ENCODE results near the gene SNAP47. TPM values are rescaled to one million over a fixed set of nuclear protein-coding genes. Genes with fewer than 3 reads are reported as not detected.

The SNAP47 gene
- total RNA-seq, 1 donor from 2014 or later, result 59.0 TPM

DNA sequence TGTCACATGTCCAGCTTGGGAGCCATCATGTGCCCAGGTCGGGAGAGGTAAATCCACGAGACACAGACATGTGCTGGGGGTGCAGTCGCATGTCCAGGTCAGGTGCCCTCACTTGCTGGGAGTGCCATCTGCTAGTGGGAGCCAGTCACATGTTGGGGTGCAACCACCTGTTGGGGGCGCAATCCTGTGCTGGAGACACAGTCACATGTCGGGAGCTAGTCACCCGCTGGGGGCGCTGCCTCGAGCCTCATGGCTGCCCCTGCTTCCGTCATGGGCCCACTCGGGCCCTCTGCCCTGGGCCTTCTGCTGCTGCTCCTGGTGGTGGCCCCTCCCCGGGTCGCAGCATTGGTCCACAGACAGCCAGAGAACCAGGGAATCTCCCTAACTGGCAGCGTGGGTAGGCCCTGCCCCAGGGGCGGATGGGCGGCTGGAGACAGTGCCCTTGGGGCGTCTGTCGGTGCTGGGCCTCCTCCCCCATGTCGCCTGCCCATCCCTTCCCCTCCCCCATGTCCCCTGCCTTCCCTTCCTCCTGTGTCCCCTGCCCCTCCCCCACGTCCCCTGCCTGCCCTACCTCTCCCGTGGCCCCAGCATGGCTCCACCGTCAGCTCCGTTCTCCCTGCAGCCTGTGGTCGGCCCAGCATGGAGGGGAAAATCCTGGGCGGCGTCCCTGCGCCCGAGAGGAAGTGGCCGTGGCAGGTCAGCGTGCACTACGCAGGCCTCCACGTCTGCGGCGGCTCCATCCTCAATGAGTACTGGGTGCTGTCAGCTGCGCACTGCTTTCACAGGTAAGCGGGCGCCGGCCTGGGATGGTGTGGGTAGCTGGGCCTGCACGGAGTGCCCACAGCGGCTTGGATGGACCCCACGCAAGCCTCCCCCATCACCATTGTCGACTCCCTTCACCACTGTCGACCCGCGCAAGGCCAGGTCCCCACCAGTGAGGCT lies 80.5 kb downstream of the SNAP47 start, which contains the start of gene PRSS38:
Gene PRSS38, plus strand, starts transcription at position 208 of the 942 bp plus-strand sequence. Its CDS starts 42 bp downstream, at position 250.
- no peak for FAIRE-seq

DNA sequence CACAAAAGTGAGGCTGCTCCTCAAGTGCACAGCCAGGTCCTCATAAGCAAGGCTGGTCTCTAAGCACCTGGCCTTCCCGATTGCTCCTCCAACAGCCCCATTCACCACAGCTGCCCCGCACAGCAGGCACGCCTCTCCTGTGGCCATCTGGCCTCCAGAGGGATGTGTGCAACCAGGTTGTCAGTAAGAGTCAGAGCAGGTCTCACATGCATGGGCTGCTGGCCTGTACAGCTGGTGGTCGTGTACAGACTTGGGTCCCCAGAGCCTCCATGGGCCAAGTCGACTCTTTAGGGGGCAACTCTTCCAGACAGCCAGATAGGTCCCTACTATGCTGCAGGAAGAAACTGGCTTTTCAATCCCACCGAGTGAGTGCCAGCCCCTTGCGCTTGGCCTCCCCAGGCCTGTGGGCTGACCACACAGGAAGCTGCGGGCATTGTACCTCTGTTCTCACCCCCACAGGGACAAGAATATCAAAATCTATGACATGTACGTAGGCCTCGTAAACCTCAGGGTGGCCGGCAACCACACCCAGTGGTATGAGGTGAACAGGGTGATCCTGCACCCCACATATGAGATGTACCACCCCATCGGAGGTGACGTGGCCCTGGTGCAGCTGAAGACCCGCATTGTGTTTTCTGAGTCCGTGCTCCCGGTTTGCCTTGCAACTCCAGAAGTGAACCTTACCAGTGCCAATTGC lies 81.7 kb downstream of the SNAP47 start:
- no peaks in the 10 kb centered on the region for H3K27me3 ChIP-seq (ENCODE audit: control insufficient read depth, insufficient read depth, low read length)
- TF ChIP-seq CTCF (IDR thresholded peaks at IDR 0.05; ENCODE audit: insufficient read depth, low read length, severe bottlenecking), result no peak
- H3K4me3 ChIP-seq (ENCODE audit: low read depth, low read length), result no peak overlapping the region
- peak; percentile 68 for FAIRE-seq
- no peak for DNase-seq (ENCODE audit: low read depth)
- H3K36me3 ChIP-seq (ENCODE audit: control insufficient read depth, insufficient read depth, low read length), result no peaks in the 10 kb centered on the region

More for the DNA sequence above, 80.5 kb downstream of the SNAP47 start, which contains the start of gene PRSS38:
- H3K27me3 ChIP-seq (ENCODE audit: control insufficient read depth, insufficient read depth, low read length), result no peaks in the 10 kb centered on the region
- no peak for DNase-seq (ENCODE audit: low read depth)
- no peak for TF ChIP-seq CTCF (IDR thresholded peaks at IDR 0.05; ENCODE audit: insufficient read depth, low read length, severe bottlenecking)
- H3K4me3 ChIP-seq (ENCODE audit: low read depth, low read length), result no peak within 1 kb of the TSS
- H3K36me3 ChIP-seq (ENCODE audit: control insufficient read depth, insufficient read depth, low read length), result no peaks in the 10 kb centered on the region

DNA sequence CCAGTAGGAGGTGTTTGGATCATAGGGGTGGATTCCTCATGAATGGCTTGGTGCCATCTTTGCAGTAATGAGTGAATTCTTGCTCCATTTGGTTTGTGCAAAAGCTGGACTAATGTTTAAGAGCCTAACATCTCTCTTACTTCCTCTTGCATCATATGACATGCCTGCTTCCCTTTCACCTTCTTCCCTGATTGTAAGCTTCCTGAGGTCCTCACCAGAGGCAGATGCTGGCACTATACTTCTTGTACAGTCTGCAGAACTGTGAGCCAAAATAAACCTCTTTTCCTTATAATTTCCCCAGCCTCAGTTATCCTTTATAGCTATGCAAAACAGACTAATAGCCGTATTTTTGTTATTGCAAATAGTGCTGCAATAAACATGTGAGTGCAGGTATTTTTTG lies 88.3 kb downstream of the SNAP47 start:
- FAIRE-seq (no peak), DNase-seq (ENCODE audit: low read depth) (no peak)
- Histone ChIP-seq H3K27me3 (ENCODE audit: control insufficient read depth, insufficient read depth, low read length) (peaks cover 1% of the 10 kb centered on the region), H3K36me3 (ENCODE audit: control insufficient read depth, insufficient read depth, low read length) (no peaks in the 10 kb centered on the region), H3K4me3 (ENCODE audit: low read depth, low read length) (no peak overlapping the region)
- no peak for TF ChIP-seq CTCF (IDR thresholded peaks at IDR 0.05; ENCODE audit: insufficient read depth, low read length, severe bottlenecking)

DNA sequence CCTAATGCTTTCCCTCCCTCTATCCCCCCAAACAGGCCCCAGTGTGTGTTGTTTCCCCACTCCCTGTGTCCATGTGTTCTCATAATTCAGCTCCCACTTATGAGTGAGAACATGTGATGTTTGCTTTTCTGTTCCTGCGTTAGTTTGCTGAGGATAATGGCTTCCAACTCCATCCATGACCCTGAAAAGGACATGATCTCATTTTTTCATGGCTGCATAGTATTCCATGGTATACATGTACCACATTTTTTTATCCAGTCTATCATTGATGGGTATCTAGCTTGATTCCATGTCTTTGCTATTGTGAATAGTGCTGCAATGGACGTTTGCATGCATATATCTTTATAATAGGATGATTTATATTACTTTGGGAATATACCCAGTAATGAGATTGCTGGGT lies 89.0 kb downstream of the SNAP47 start:
- H3K36me3 ChIP-seq (ENCODE audit: control insufficient read depth, insufficient read depth, low read length), result no peaks in the 10 kb centered on the region
- FAIRE-seq (no peak), DNase-seq (ENCODE audit: low read depth) (no peak)
- no peak overlapping the region for H3K4me3 ChIP-seq (ENCODE audit: low read depth, low read length)
- peaks cover 1% of the 10 kb centered on the region for H3K27me3 ChIP-seq (ENCODE audit: control insufficient read depth, insufficient read depth, low read length)
- no peak for TF ChIP-seq CTCF (IDR thresholded peaks at IDR 0.05; ENCODE audit: insufficient read depth, low read length, severe bottlenecking)

DNA sequence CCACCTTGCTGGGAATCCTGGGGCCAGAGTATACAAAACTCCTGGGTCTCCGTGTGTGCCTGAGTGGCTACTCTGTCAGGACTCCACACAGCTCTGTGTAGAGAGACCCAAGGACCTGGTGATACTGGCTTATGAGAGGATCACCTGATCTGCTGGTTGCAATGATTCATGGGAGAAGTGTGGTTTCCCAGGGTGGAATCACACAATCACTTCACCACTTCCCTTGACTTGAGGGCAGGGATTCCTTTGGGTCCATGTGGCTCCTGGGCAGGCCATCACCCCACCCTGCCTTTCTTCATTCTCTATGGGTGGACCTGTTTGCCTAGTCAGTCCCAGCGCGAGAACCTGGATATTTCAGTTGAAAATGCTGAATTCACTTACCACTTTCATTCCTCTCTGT lies 93.6 kb downstream of the SNAP47 start:
- DNase-seq (ENCODE audit: low read depth) (peak; percentile 29), FAIRE-seq (no peak)
- TF ChIP-seq CTCF (IDR thresholded peaks at IDR 0.05; ENCODE audit: insufficient read depth, low read length, severe bottlenecking), result no peak
- H3K36me3 ChIP-seq (ENCODE audit: control insufficient read depth, insufficient read depth, low read length), result no peaks in the 10 kb centered on the region
- H3K4me3 ChIP-seq (ENCODE audit: low read depth, low read length), result no peak overlapping the region
- H3K27me3 ChIP-seq (ENCODE audit: control insufficient read depth, insufficient read depth, low read length), result peaks cover 1% of the 10 kb centered on the region

Other genes starting within 250 kb of the SNAP47 start
- gene ZNF678, start 171.9 kb upstream of the SNAP47 start, total RNA-seq, result 5.3 and 8.6 TPM in 2 replicates
- gene JMJD4, start 133 bp upstream of the SNAP47 start, total RNA-seq, result 20.9 and 27.9 TPM in 2 replicates
- not detected in 2 replicates for gene PRSS38, start 80.2 kb downstream of the SNAP47 start, total RNA-seq
- 4.2 and 7.3 TPM in 2 replicates for gene WNT9A, start 212.5 kb downstream of the SNAP47 start, total RNA-seq